ENCODE results near the gene GZMM.

- TF ChIP-seq POLR2A (IDR thresholded peaks at IDR 0.05), result no peak
- no peak for TF ChIP-seq CTCF (IDR thresholded peaks at IDR 0.05)
- TF ChIP-seq POLR2AphosphoS5 (IDR thresholded peaks at IDR 0.05), result no peak
These were observed 38.8 kb downstream of the GZMM start for GRCh38 chr19:582497-583197.
